MM.1S (cell line): ENCODE measurements around the gene FARP1.

Experiments used
- EZH2phosphoT487 ChIP-seq: fragments of 300-600 bp; sonication (generic); IDR thresholded peaks from 2 replicates; pipeline ENCODE4 v1.6.1; 2018; ENCODE audit warnings: antibody characterized with exemption, low read length
- TF ChIP-seq, protein P1 (sequence below): fragments of 300-600 bp; sonication (generic); IDR thresholded peaks from 2 replicates; pipeline ENCODE4 v1.5.1; 2016; ENCODE audit warnings: antibody characterized with exemption, low read length, mixed read lengths

DNA sequence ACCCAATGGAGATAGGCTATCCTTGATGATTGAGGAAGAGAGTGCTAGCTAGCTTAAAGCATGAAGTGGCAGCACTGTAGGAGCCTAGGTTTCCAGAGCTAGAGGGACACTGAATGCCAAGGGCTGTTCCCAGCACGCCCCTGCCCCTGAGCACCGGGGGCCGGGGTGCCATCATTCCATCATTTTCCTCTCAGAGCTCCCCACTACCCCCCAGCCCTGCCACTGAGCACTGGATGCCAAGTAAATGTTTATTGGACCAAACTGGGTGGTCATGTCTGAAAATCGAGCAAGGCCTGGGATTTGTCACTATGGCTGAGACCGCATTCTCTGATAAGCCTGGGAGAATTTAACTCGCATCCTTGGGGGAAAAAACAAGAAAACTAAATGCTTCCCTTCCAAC, 291.2 kb downstream of the FARP1 start:
- TF ChIP-seq, protein P1, sequence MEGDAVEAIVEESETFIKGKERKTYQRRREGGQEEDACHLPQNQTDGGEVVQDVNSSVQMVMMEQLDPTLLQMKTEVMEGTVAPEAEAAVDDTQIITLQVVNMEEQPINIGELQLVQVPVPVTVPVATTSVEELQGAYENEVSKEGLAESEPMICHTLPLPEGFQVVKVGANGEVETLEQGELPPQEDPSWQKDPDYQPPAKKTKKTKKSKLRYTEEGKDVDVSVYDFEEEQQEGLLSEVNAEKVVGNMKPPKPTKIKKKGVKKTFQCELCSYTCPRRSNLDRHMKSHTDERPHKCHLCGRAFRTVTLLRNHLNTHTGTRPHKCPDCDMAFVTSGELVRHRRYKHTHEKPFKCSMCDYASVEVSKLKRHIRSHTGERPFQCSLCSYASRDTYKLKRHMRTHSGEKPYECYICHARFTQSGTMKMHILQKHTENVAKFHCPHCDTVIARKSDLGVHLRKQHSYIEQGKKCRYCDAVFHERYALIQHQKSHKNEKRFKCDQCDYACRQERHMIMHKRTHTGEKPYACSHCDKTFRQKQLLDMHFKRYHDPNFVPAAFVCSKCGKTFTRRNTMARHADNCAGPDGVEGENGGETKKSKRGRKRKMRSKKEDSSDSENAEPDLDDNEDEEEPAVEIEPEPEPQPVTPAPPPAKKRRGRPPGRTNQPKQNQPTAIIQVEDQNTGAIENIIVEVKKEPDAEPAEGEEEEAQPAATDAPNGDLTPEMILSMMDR: no peak
- TF ChIP-seq EZH2phosphoT487: no peak
